GM18861 (cell line): ENCODE data around the gene UST.
"Not testable (repeated sequence)": the region's sequence is repeated elsewhere in the genome, so short reads cannot be mapped to it uniquely, and the experiment has no call there.

Experiments used
- ATAC-seq: cut with Tn5 transposase; IDR thresholded peaks from one replicate; pipeline ENCODE4 v1.9.1; 2021; ENCODE audit not compliant: unreplicated experiment

The UST gene

GRCh38 chr6:148764259-148765020 is 17.6 kb downstream of the UST start:
- ATAC-seq, result not testable (repeated sequence)

- no peak for ATAC-seq
Observed at GRCh38 chr6:148765898-148766808, 19.3 kb downstream of the UST start.

GRCh38 chr6:148768646-148769270 is 21.9 kb downstream of the UST start:
- no peak for ATAC-seq

GRCh38 chr6:148769304-148769968 is 22.6 kb downstream of the UST start:
- no peak for ATAC-seq

GRCh38 chr6:148770408-148771211 is 23.8 kb downstream of the UST start:
- no peak for ATAC-seq

GRCh38 chr6:148771212-148771601 is 24.4 kb downstream of the UST start:
- no peak for ATAC-seq

GRCh38 chr6:148771896-148772554 is 25.2 kb downstream of the UST start:
- ATAC-seq, result no peak

- ATAC-seq, result no peak
Observed at GRCh38 chr6:148775161-148775560, 28.3 kb downstream of the UST start.

GRCh38 chr6:148776321-148777308 is 29.8 kb downstream of the UST start:
- no peak for ATAC-seq

- ATAC-seq, result no peak
Observed at GRCh38 chr6:148779142-148779562, 32.3 kb downstream of the UST start.

GRCh38 chr6:148780423-148780822 is 33.6 kb downstream of the UST start:
- ATAC-seq, result not testable (repeated sequence)

- peak; percentile 95 for ATAC-seq
Observed at GRCh38 chr6:148780918-148781436, 34.1 kb downstream of the UST start.

GRCh38 chr6:148789948-148790347 is 43.1 kb downstream of the UST start:
- no peak for ATAC-seq

GRCh38 chr6:148790404-148790803 is 43.6 kb downstream of the UST start:
- no peak for ATAC-seq

GRCh38 chr6:148790817-148791216 is 44.0 kb downstream of the UST start:
- ATAC-seq, result peak; percentile 87

- ATAC-seq, result no peak
Observed at GRCh38 chr6:148791372-148791771, 44.5 kb downstream of the UST start.

GRCh38 chr6:148793721-148794120 is 46.9 kb downstream of the UST start:
- no peak for ATAC-seq

GRCh38 chr6:148794797-148795196 is 48.0 kb downstream of the UST start:
- no peak for ATAC-seq
